ENCODE data around the gene FRYL.

- TF ChIP-seq, protein P1, sequence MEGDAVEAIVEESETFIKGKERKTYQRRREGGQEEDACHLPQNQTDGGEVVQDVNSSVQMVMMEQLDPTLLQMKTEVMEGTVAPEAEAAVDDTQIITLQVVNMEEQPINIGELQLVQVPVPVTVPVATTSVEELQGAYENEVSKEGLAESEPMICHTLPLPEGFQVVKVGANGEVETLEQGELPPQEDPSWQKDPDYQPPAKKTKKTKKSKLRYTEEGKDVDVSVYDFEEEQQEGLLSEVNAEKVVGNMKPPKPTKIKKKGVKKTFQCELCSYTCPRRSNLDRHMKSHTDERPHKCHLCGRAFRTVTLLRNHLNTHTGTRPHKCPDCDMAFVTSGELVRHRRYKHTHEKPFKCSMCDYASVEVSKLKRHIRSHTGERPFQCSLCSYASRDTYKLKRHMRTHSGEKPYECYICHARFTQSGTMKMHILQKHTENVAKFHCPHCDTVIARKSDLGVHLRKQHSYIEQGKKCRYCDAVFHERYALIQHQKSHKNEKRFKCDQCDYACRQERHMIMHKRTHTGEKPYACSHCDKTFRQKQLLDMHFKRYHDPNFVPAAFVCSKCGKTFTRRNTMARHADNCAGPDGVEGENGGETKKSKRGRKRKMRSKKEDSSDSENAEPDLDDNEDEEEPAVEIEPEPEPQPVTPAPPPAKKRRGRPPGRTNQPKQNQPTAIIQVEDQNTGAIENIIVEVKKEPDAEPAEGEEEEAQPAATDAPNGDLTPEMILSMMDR (conservative IDR thresholded peaks at IDR 0.05 in 1 of 2, IDR thresholded peaks at IDR 0.05 in 1 of 2; ENCODE audit: low read depth in 1 of 2, low read length in 2 of 2) = no peak
- TF ChIP-seq EZH2 (IDR thresholded peaks at IDR 0.05; ENCODE audit: low read length, missing control alignments) = no peak
These were observed 36.9 kb upstream of the FRYL start for GRCh38 chr4:48816971-48817370.

Measured in fibroblast of lung (primary cell).